GM12801 (cell line): Measurements from ENCODE around the gene ATG7.

Source experiments
- CTCF ChIP-seq: IDR thresholded peaks from one replicate; pipeline ENCODE4 v1.5.1; 2011; ENCODE audit warnings: control low read depth; ENCODE audit not compliant: insufficient read length; ENCODE audit errors: extremely low read depth

The ATG7 gene

GRCh38 chr3:11477407-11477911 lies 205.3 kb downstream of the ATG7 start:
- TF ChIP-seq CTCF: no peak

GRCh38 chr3:11478167-11478566 lies 206.0 kb downstream of the ATG7 start:
- TF ChIP-seq CTCF: no peak

GRCh38 chr3:11479221-11479620 lies 207.0 kb downstream of the ATG7 start:
- no peak for TF ChIP-seq CTCF

- no peak for TF ChIP-seq CTCF
These were observed 208.6 kb downstream of the ATG7 start for GRCh38 chr3:11480663-11481298.

- TF ChIP-seq CTCF: no peak
These were observed 209.4 kb downstream of the ATG7 start for GRCh38 chr3:11481556-11481955.

GRCh38 chr3:11482021-11482420 lies 209.8 kb downstream of the ATG7 start:
- no peak for TF ChIP-seq CTCF

GRCh38 chr3:11494131-11494916 lies 222.1 kb downstream of the ATG7 start:
- no peak for TF ChIP-seq CTCF
